Activated CD4-positive, alpha-beta T cell treated with anti-CD3 and anti-CD28 coated beads, Interleukin-2, amount 10 ng/mL, durations not matched to agents 7 days and 5 days (primary cell): ENCODE results near the gene TBC1D12. TPM values are rescaled to one million over a fixed set of nuclear protein-coding genes. Genes with fewer than 3 reads are reported as not detected.
A peak's percentile ranks its signal among the peaks of the same experiment; 100 is the strongest.
"Not testable (repeated sequence)": the region's sequence is repeated elsewhere in the genome, so short reads cannot be mapped to it uniquely, and the experiment has no call there.

Experiments used
- CTCF ChIA-PET: fragments of 350-600 bp; sonication (Branson Sonifier 250); formaldehyde crosslinking; loops from one replicate; lab custom pipeline; 2021; ENCODE audit warnings: antibody characterized with exemption; lab: Charles Lee
- POLR2A ChIA-PET: fragments of 350-600 bp; sonication (Branson Sonifier 250); formaldehyde crosslinking; loops from one replicate; lab custom pipeline; 2021; ENCODE audit warnings: antibody characterized with exemption; lab: Charles Lee
- DNase-seq: peaks from one replicate; pipeline ENCODE4 v3.0.0-alpha.2; 2020
- H3K27ac Mint-ChIP-seq: one replicate; pipeline ENCODE4 v1.8.0; 2021; ENCODE audit warnings: mild to moderate bottlenecking, moderate library complexity, mixed read lengths
- H3K27me3 Mint-ChIP-seq: one replicate; pipeline ENCODE4 v1.8.0; 2021; ENCODE audit warnings: mixed read lengths
- H3K36me3 Mint-ChIP-seq: one replicate; pipeline ENCODE4 v1.8.0; 2021; ENCODE audit warnings: low read depth, mixed read lengths
- H3K4me1 Mint-ChIP-seq: one replicate; pipeline ENCODE4 v1.8.0; 2021; ENCODE audit warnings: mixed read lengths
- H3K4me3 Mint-ChIP-seq: one replicate; pipeline ENCODE4 v1.8.0; 2021; ENCODE audit warnings: mild to moderate bottlenecking, moderate library complexity, mixed read lengths
- H3K9me3 Mint-ChIP-seq: one replicate; pipeline ENCODE4 v1.8.0; 2021; ENCODE audit warnings: mixed read lengths
- total RNA-seq, 2 experiments: library from RNA; stranded (reverse); gene quantifications; one replicate each; pipeline ENCODE4 v1.2.3, GENCODE V29; 2021

Gene TBC1D12
- total RNA-seq, 2 experiments from 2014 or later = 0.07 to 0.15 TPM

- DNase-seq = no peak
- ChIA-PET POLR2A (no interaction called here), CTCF (no interaction called here)
- no peaks in the 10 kb centered on the region for H3K4me1 Mint-ChIP-seq
- no peak overlapping the region for H3K27ac Mint-ChIP-seq
- no peaks in the 10 kb centered on the region for H3K36me3 Mint-ChIP-seq
- peaks cover 19% of the 10 kb centered on the region for H3K27me3 Mint-ChIP-seq
- H3K9me3 Mint-ChIP-seq = no peaks in the 10 kb centered on the region
- H3K4me3 Mint-ChIP-seq = no peak overlapping the region
Measured at GRCh38 chr10:94376865-94377264, 25.5 kb upstream of the TBC1D12 start.

- Mint-ChIP-seq H3K9me3 (no peaks in the 10 kb centered on the region), H3K4me3 (no peak overlapping the region), H3K27me3 (no peaks in the 10 kb centered on the region), H3K27ac (no peak overlapping the region), H3K4me1 (no peaks in the 10 kb centered on the region), H3K36me3 (no peaks in the 10 kb centered on the region)
- POLR2A ChIA-PET = no interaction called here
- DNase-seq = no peak
- CTCF ChIA-PET = interaction anchor here (0.7 to 0.8 kb wide), 3 partner anchors 30 to 42 kb away, joined by 3 to 4 read pairs (median 4); no protein-coding TSS in a partner anchor
Measured at GRCh38 chr10:94383530-94383929, 18.8 kb upstream of the TBC1D12 start.

GRCh38 chr10:94385733-94386132 lies 16.6 kb upstream of the TBC1D12 start:
- H3K27me3 Mint-ChIP-seq, POLR2A ChIA-PET, H3K27ac Mint-ChIP-seq, CTCF ChIA-PET, H3K4me1 Mint-ChIP-seq, H3K9me3 Mint-ChIP-seq, H3K4me3 Mint-ChIP-seq, DNase-seq, H3K36me3 Mint-ChIP-seq: not testable (repeated sequence)

- H3K27me3 Mint-ChIP-seq, CTCF ChIA-PET, H3K4me3 Mint-ChIP-seq, H3K36me3 Mint-ChIP-seq, H3K4me1 Mint-ChIP-seq, H3K9me3 Mint-ChIP-seq, H3K27ac Mint-ChIP-seq, POLR2A ChIA-PET, DNase-seq: not testable (repeated sequence)
Measured at GRCh38 chr10:94392117-94392516, 10.2 kb upstream of the TBC1D12 start.

- peaks cover 2% of the 10 kb centered on the region for H3K36me3 Mint-ChIP-seq
- no peak for DNase-seq
- ChIA-PET POLR2A (no interaction called here), CTCF (no interaction called here)
- no peak overlapping the region for H3K27ac Mint-ChIP-seq
- H3K9me3 Mint-ChIP-seq = no peaks in the 10 kb centered on the region
- peaks cover 37% of the 10 kb centered on the region for H3K27me3 Mint-ChIP-seq
- H3K4me1 Mint-ChIP-seq = peaks cover 4% of the 10 kb centered on the region
- no peak overlapping the region for H3K4me3 Mint-ChIP-seq
Measured at GRCh38 chr10:94397549-94398370, 4.6 kb upstream of the TBC1D12 start.

- Mint-ChIP-seq H3K27ac (no peak overlapping the region), H3K27me3 (peaks cover 40% of the 10 kb centered on the region), H3K36me3 (peaks cover 2% of the 10 kb centered on the region), H3K9me3 (no peaks in the 10 kb centered on the region), H3K4me1 (peaks cover 7% of the 10 kb centered on the region), H3K4me3 (no peak overlapping the region)
- CTCF ChIA-PET = no interaction called here
- DNase-seq = no peak
- POLR2A ChIA-PET = no interaction called here
Measured at GRCh38 chr10:94398762-94399161, 3.6 kb upstream of the TBC1D12 start.

- Mint-ChIP-seq H3K27me3 (peaks cover 73% of the 10 kb centered on the region), H3K4me1 (peaks cover 9% of the 10 kb centered on the region), H3K4me3 (no peak overlapping the region), H3K9me3 (no peaks in the 10 kb centered on the region), H3K27ac (no peak overlapping the region), H3K36me3 (peaks cover 2% of the 10 kb centered on the region)
- DNase-seq = no peak
- ChIA-PET CTCF (no interaction called here), POLR2A (no interaction called here)
Measured at GRCh38 chr10:94402843-94403379, 570 bp downstream of the TBC1D12 start.

- H3K9me3 Mint-ChIP-seq = no peaks in the 10 kb centered on the region
- DNase-seq = peak; percentile 8
- ChIA-PET POLR2A (no interaction called here), CTCF (interaction anchor here (0.7 kb wide), 1 partner anchor 37 kb away, joined by 4 read pairs; no protein-coding TSS in a partner anchor)
- H3K36me3 Mint-ChIP-seq = peaks cover 2% of the 10 kb centered on the region
- H3K4me1 Mint-ChIP-seq = peaks cover 9% of the 10 kb centered on the region
- H3K4me3 Mint-ChIP-seq = peak overlapping the region; percentile 68
- no peak overlapping the region for H3K27ac Mint-ChIP-seq
- H3K27me3 Mint-ChIP-seq = peaks cover 72% of the 10 kb centered on the region
Measured at GRCh38 chr10:94403380-94404213, 1.3 kb downstream of the TBC1D12 start.

- no peak for DNase-seq
- Mint-ChIP-seq H3K36me3 (peaks cover 2% of the 10 kb centered on the region), H3K9me3 (no peaks in the 10 kb centered on the region), H3K4me3 (no peak overlapping the region), H3K27me3 (peaks cover 64% of the 10 kb centered on the region), H3K27ac (no peak overlapping the region), H3K4me1 (peaks cover 9% of the 10 kb centered on the region)
- CTCF ChIA-PET = interaction anchor here (0.6 kb wide), 1 partner anchor 16 kb away, joined by 5 read pairs; no protein-coding TSS in a partner anchor
- POLR2A ChIA-PET = no interaction called here
Measured at GRCh38 chr10:94405406-94405805, 3.1 kb downstream of the TBC1D12 start.

GRCh38 chr10:94407668-94408067 lies 5.3 kb downstream of the TBC1D12 start:
- no peaks in the 10 kb centered on the region for H3K36me3 Mint-ChIP-seq
- H3K4me3 Mint-ChIP-seq = no peak overlapping the region
- no peak overlapping the region for H3K27ac Mint-ChIP-seq
- peaks cover 5% of the 10 kb centered on the region for H3K4me1 Mint-ChIP-seq
- H3K27me3 Mint-ChIP-seq = peaks cover 65% of the 10 kb centered on the region
- CTCF ChIA-PET = interaction anchor here (0.7 kb wide), 1 partner anchor 502 kb away, joined by 5 read pairs; no protein-coding TSS in a partner anchor
- no peaks in the 10 kb centered on the region for H3K9me3 Mint-ChIP-seq
- DNase-seq = no peak
- POLR2A ChIA-PET = no interaction called here

GRCh38 chr10:94409021-94409657 lies 6.8 kb downstream of the TBC1D12 start:
- no peaks in the 10 kb centered on the region for H3K36me3 Mint-ChIP-seq
- ChIA-PET POLR2A (no interaction called here), CTCF (no interaction called here)
- no peak overlapping the region for H3K27ac Mint-ChIP-seq
- no peaks in the 10 kb centered on the region for H3K9me3 Mint-ChIP-seq
- no peak for DNase-seq
- H3K4me1 Mint-ChIP-seq = no peaks in the 10 kb centered on the region
- no peak overlapping the region for H3K4me3 Mint-ChIP-seq
- H3K27me3 Mint-ChIP-seq = peaks cover 65% of the 10 kb centered on the region

GRCh38 chr10:94411304-94411703 lies 9.0 kb downstream of the TBC1D12 start:
- Mint-ChIP-seq H3K27ac (no peak overlapping the region), H3K4me3 (no peak overlapping the region), H3K4me1 (no peaks in the 10 kb centered on the region), H3K27me3 (peaks cover 51% of the 10 kb centered on the region), H3K36me3 (no peaks in the 10 kb centered on the region), H3K9me3 (no peaks in the 10 kb centered on the region)
- CTCF ChIA-PET = no interaction called here
- POLR2A ChIA-PET = no interaction called here
- no peak for DNase-seq
